Panc1 (cell line): ENCODE measurements around the gene LHX3. TPM values are rescaled to one million over a fixed set of nuclear protein-coding genes. Genes with fewer than 3 reads are reported as not detected.

Experiments used
- ATAC-seq: fragments of 200-7000 bp; cut with Tn5 transposase; 2 replicates; pipeline ENCODE4 v1.9.1; 2020; ENCODE audit warnings: mild to moderate bottlenecking, moderate library complexity
- BruUV-seq: library from RNA; stranded (reverse); fragments of 400-500 nt; replicated peaks from 2 replicates; lab custom pipeline; 2021; lab: Mats Ljungman, UMichigan
- CTCF ChIA-PET: fragments of 300-600 bp; sonication (Branson Sonifier 250); formaldehyde crosslinking; loops from one replicate; lab custom pipeline; 2022; ENCODE audit warnings: antibody characterized with exemption; lab: Charles Lee
- POLR2A ChIA-PET: fragments of 300-600 bp; sonication (Branson Sonifier 250); formaldehyde crosslinking; loops from one replicate; lab custom pipeline; 2022; ENCODE audit warnings: antibody characterized with exemption; lab: Charles Lee
- DNase-seq: peaks from one replicate; pipeline ENCODE4 v3.0.0-alpha.2; 2010; ENCODE audit warnings: low read depth, low spot score
- H3K27ac ChIP-seq: 2 replicates; pipeline ENCODE4 v1.5.1; 2011; ENCODE audit warnings: mild to moderate bottlenecking, low read length, inconsistent platforms
- H3K27me3 ChIP-seq: fragments of 200-500 bp; sonication (Bioruptor generic); 2 replicates; pipeline ENCODE4 v1.6.0; 2014; ENCODE audit warnings: low read length, inconsistent platforms; ENCODE audit not compliant: control insufficient read depth, insufficient read depth
- H3K36me3 ChIP-seq: fragments of 200-500 bp; sonication (Bioruptor generic); 2 replicates; pipeline ENCODE4 v1.5.1; 2014; ENCODE audit warnings: inconsistent platforms, mild to moderate bottlenecking, low read length, moderate library complexity; ENCODE audit not compliant: control insufficient read depth, insufficient read depth
- H3K4me1 ChIP-seq: 2 replicates; pipeline ENCODE4 v1.5.1; 2011; ENCODE audit warnings: inconsistent platforms, mild to moderate bottlenecking, low read length, moderate library complexity; ENCODE audit not compliant: control insufficient read depth, insufficient read depth
- H3K4me3 ChIP-seq, 2 experiments: 2 replicates each; pipeline ENCODE4 v1.5.1; 2011 to 2012; ENCODE audit warnings: low read depth in 2 of 2, low read length in 2 of 2, mild to moderate bottlenecking in 2 of 2, inconsistent platforms in 1 of 2, moderate library complexity in 1 of 2
- H3K9me3 ChIP-seq: fragments of 200-500 bp; sonication (Bioruptor generic); 2 replicates; pipeline ENCODE4 v1.5.1; 2014; ENCODE audit warnings: low read depth, mild to moderate bottlenecking, inconsistent platforms, low read length, moderate library complexity; ENCODE audit not compliant: control insufficient read depth, insufficient read depth
- CTCF ChIP-seq: fragments of 450-650 bp; IDR thresholded peaks from 2 replicates; pipeline ENCODE4 v1.5.1; 2017; ENCODE audit warnings: mild to moderate bottlenecking
- POLR2AphosphoS5 ChIP-seq: IDR thresholded peaks from 2 replicates; pipeline ENCODE4 v1.6.1; 2012; ENCODE audit warnings: mild to moderate bottlenecking, low read depth, low read length, moderate library complexity
- REST ChIP-seq, 2 experiments: IDR thresholded peaks; 2 replicates each; pipeline ENCODE4 v1.6.1; 2011 to 2012; ENCODE audit warnings: low read depth in 2 of 2, control low read depth in 1 of 2, low read length in 1 of 2, mild to moderate bottlenecking in 1 of 2, moderate library complexity in 1 of 2; ENCODE audit not compliant: insufficient read depth in 1 of 2
- SIN3A ChIP-seq: IDR thresholded peaks from 2 replicates; pipeline ENCODE4 v1.6.1; 2012; ENCODE audit warnings: low read depth, mild to moderate bottlenecking, low read length, moderate library complexity, borderline replicate concordance; ENCODE audit not compliant: insufficient read depth
- TCF7L2 ChIP-seq: IDR thresholded peaks from 2 replicates; pipeline ENCODE4 v1.6.1; 2011; ENCODE audit warnings: mild to moderate bottlenecking, low read depth, low read length, inconsistent platforms
- in situ Hi-C: cut with HindIII; loops from 2 replicates; pipeline ENCODE4 v1.10.0; 2016; ENCODE audit warnings: low sequenced_read_pairs, low pct_unique_long_range_greater_than_20kb
- intact Hi-C: fragments of 100-400 bp; cut with micrococcal nuclease; formaldehyde crosslinking; loops from one replicate; pipeline ENCODE4 v1.10.0; 2022; ENCODE audit not compliant: unreplicated experiment
- total RNA-seq: library from RNA; stranded (reverse); gene quantifications from one replicate; pipeline ENCODE4 v1.2.1, GENCODE V29; 2021; ENCODE audit not compliant: unreplicated experiment

LHX3 gene
- total RNA-seq, 1 experiment from 2014 or later, result 0.13 TPM

- Histone ChIP-seq H3K4me3 (no peak overlapping the region), H3K36me3 (no peaks in the 10 kb centered on the region), H3K9me3 (no peaks in the 10 kb centered on the region), H3K27me3 (no peaks in the 10 kb centered on the region), H3K27ac (no peak overlapping the region), H3K4me1 (no peaks in the 10 kb centered on the region)
- DNase-seq, result no peak
- POLR2A ChIA-PET, result no interaction called here
- BruUV-seq, result no TSS peak
- intact Hi-C loops, result no loop called here
- CTCF ChIA-PET, result no interaction called here
- in situ Hi-C loops, result no loop called here
- TF ChIP-seq CTCF (no peak), POLR2AphosphoS5 (no peak), REST (IDR thresholded peaks at IDR 0.05; ENCODE audit: insufficient read depth in 1 of 2, low read depth in 2 of 2, low read length in 1 of 2) (no peak), TCF7L2 (no peak), SIN3A (no peak)
- ATAC-seq, result 0 out of 2 replicates have a peak, but pooled peaks have one; percentile 18
These were observed 31.0 kb upstream of the LHX3 start for GRCh38 chr9:136235709-136236455.

- Histone ChIP-seq H3K27ac (no peak overlapping the region), H3K9me3 (no peaks in the 10 kb centered on the region), H3K27me3 (no peaks in the 10 kb centered on the region), H3K36me3 (no peaks in the 10 kb centered on the region), H3K4me1 (no peaks in the 10 kb centered on the region), H3K4me3 (no peak overlapping the region)
- DNase-seq, result no peak
- no peak; the same call in 1 of the 2 replicates for ATAC-seq
- ChIA-PET CTCF (no interaction called here), POLR2A (no interaction called here)
- BruUV-seq, result no TSS peak
- no peak for TF ChIP-seq SIN3A
- no peak for TF ChIP-seq REST (IDR thresholded peaks at IDR 0.05; ENCODE audit: insufficient read depth in 1 of 2, low read depth in 2 of 2, low read length in 1 of 2)
- no peak for TF ChIP-seq TCF7L2
- TF ChIP-seq POLR2AphosphoS5, result no peak
- TF ChIP-seq CTCF, result no peak
- in situ Hi-C loops (no loop called here), intact Hi-C loops (no loop called here)
These were observed 30.2 kb upstream of the LHX3 start for GRCh38 chr9:136235171-136235570.
